GM06990 (cell line): Measurements from ENCODE around the gene PANX2.

Experiments
- DNase-seq: peaks from one replicate; pipeline ENCODE4 v3.0.0-alpha.2; 2011; ENCODE audit not compliant: insufficient read length; ENCODE audit errors: extremely low read depth
- H3K27me3 ChIP-seq: replicated peaks from 2 replicates; pipeline ENCODE4 v1.6.0; 2011; ENCODE audit warnings: low read length; ENCODE audit not compliant: control insufficient read depth, insufficient read depth
- H3K36me3 ChIP-seq: 2 replicates; pipeline ENCODE4 v1.5.1; 2011; ENCODE audit warnings: low read length; ENCODE audit not compliant: control insufficient read depth, insufficient read depth
- H3K4me3 ChIP-seq: replicated peaks from 2 replicates; pipeline ENCODE4 v1.5.1; 2011; ENCODE audit warnings: low read depth, mild to moderate bottlenecking, control low read depth, low read length
- CTCF ChIP-seq: IDR thresholded peaks from 2 replicates; pipeline ENCODE4 v1.5.1; 2011; ENCODE audit warnings: low read length, control low read depth, mild to moderate bottlenecking, inconsistent platforms; ENCODE audit not compliant: insufficient read depth, poor library complexity, severe bottlenecking

Gene PANX2

GRCh38 chr22:50205781-50206569, 35.4 kb downstream of the PANX2 start:
- H3K4me3 ChIP-seq: no peak overlapping the region

GRCh38 chr22:50206599-50206998, 36.1 kb downstream of the PANX2 start:
- TF ChIP-seq CTCF: peak; percentile 42
- Histone ChIP-seq H3K27me3 (no peaks in the 10 kb centered on the region), H3K4me3 (no peak overlapping the region), H3K36me3 (peaks cover 15% of the 10 kb centered on the region)
- DNase-seq: no peak

More at GRCh38 chr22:50205781-50206569, 35.4 kb downstream of the PANX2 start:
- H3K27me3 ChIP-seq: no peaks in the 10 kb centered on the region
- no peak for TF ChIP-seq CTCF
- peaks cover 13% of the 10 kb centered on the region for H3K36me3 ChIP-seq
- no peak for DNase-seq

DNA sequence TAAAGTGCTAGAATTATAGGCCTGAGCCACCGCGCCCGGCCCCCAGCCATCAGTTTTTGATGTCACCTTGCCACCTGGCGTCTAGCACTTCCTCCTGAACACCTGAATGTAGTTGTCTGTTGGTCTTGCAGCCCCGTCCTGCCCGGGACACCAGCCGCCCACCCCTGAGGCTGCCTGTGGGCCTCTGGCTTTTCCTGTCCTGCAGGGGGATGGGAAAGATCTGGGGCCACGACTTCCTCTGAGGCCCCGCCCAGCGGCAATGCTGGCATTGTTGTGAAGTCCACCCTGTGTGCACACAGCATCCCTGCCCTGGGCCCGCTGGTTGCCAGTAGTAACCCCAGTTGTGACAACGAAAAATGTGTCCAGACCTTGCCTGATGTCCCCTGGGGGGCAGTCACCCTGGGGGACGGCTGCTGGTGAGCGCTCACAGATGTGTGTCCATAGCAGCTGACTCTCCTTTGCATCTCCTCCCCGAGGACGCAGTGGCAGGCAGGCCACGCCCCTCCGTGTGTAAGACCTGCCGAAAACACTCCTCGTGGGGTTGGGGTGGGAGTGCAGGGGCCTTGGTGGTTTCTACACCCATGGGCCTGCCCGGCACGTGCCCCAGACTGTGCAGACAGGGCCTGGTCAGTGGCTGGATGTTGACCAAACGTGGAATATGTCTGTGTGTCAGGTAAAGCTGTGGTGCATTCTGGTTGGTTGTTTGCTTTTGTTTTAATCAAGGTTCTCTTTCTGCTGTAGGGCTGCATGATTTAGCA, 37.0 kb downstream of the PANX2 start:
- TF ChIP-seq CTCF: no peak
- peaks cover 15% of the 10 kb centered on the region for H3K36me3 ChIP-seq

DNA sequence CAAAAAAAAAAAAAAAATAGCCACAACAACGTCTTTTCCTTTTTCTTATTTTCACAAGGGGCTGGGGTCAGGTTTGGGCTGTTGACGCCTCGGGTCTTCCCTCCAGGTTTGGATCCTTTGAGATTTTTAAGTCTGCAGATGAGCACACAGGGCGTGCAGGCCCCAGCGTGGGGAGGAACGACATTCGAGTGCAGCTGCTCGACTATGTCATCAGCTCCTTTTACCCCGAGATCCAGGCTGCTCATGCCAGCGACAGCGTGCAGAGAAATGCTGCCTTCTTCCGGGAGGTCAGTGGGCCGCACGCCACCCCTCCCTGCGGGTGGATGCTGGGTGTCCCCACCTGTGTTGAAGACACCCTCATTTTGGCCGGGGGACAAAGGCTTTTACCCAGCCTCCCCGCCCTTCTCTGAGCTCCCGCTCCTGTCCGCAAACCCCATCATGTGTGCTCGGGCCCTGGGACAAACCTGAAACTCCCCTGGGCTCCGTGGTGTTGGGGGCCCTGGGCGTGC, 38.0 kb downstream of the PANX2 start:
- TF ChIP-seq CTCF: no peak
- peaks cover 20% of the 10 kb centered on the region for H3K36me3 ChIP-seq
- H3K4me3 ChIP-seq: no peak overlapping the region
- DNase-seq: no peak
- no peaks in the 10 kb centered on the region for H3K27me3 ChIP-seq

More for the DNA sequence above, 37.0 kb downstream of the PANX2 start:
- no peak overlapping the region for H3K4me3 ChIP-seq
- no peaks in the 10 kb centered on the region for H3K27me3 ChIP-seq
- DNase-seq: no peak

DNA sequence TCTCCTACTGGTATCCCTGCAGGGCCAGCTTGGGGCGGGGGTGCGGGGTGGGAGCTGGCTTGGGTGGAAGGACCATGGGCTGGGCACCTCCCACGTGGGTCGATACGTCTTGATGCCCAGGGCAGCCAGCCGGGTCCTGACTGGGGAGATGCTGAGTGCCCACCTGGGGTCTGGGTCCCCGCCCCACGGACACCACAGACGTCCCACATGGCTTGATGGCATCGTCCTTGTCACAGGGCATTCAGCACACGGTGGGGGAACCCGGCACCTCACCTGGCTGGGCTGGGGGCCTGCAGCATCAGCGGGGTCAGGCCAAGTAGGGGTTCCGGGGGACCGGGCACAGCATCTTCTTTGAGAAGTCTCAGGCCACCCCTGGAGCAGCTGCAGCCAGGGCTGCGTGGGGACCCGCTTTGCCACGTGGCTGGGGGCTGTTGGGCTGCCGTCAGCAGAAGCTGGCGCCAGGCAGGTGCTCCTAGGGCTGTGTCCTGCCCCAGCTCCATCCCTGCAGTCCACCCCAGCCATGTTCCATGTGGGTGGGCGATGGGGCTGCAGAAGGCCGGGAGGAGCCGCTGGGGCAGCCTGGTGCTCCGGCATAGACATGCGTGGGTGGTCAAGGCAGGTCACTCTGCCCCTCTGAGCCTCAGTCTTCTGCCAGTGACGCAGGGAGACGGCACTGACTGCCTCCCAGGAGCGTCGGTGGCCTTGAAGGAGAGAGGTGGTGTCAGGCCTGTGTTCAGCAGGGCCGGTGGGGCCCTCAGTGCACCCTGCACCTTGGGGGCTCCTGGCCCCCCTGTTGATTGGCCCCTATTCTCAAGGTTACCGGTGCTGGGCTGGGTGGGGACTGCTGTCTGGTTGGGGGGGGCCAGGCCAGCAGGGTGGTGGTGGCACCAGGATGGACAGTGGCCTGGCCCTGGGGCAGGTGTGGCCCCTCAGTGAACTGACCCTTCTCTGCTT, 38.7 kb downstream of the PANX2 start:
- Histone ChIP-seq H3K27me3 (no peaks in the 10 kb centered on the region), H3K36me3 (peaks cover 22% of the 10 kb centered on the region), H3K4me3 (no peak overlapping the region)
- TF ChIP-seq CTCF: no peak
- DNase-seq: no peak
